Trophoblast cell (in vitro differentiated cells and primary cell): ENCODE measurements around the gene ATP5F1C. TPM values are rescaled to one million over a fixed set of nuclear protein-coding genes. Genes with fewer than 3 reads are reported as not detected.
"Not testable (repeated sequence)": the region's sequence is repeated elsewhere in the genome, so short reads cannot be mapped to it uniquely, and the experiment has no call there.

ENCODE experiments used
- DNase-seq, 2 donors: peaks; one replicate each; pipeline ENCODE4 v3.0.0-alpha.2; 2016
- H2AFZ ChIP-seq: 2 replicates; pipeline ENCODE4 v1.6.1; 2013; ENCODE audit warnings: low read length, moderate library complexity, mild to moderate bottlenecking; ENCODE audit not compliant: insufficient read depth, poor library complexity
- H2AK5ac ChIP-seq: 2 replicates; pipeline ENCODE4 v1.6.1; 2013; ENCODE audit warnings: mild to moderate bottlenecking, low read length
- H2BK120ac ChIP-seq: 2 replicates; pipeline ENCODE4 v1.6.1; 2013; ENCODE audit warnings: low read length, mild to moderate bottlenecking, moderate library complexity; ENCODE audit not compliant: insufficient read depth, poor library complexity
- H2BK12ac ChIP-seq: 2 replicates; pipeline ENCODE4 v1.6.1; 2013; ENCODE audit warnings: mild to moderate bottlenecking, low read length, moderate library complexity
- H2BK5ac ChIP-seq: 2 replicates; pipeline ENCODE4 v1.6.1; 2013; ENCODE audit warnings: low read length, low read depth, moderate library complexity, mild to moderate bottlenecking; ENCODE audit not compliant: poor library complexity
- H3K14ac ChIP-seq: 2 replicates; pipeline ENCODE4 v1.6.1; 2013; ENCODE audit warnings: mild to moderate bottlenecking, low read length
- H3K18ac ChIP-seq: 2 replicates; pipeline ENCODE4 v1.6.1; 2013; ENCODE audit warnings: mild to moderate bottlenecking, low read length
- H3K23ac ChIP-seq: 2 replicates; pipeline ENCODE4 v1.6.1; 2013; ENCODE audit warnings: low read length
- H3K27ac ChIP-seq: 2 replicates; pipeline ENCODE4 v1.5.1; 2013; ENCODE audit warnings: low read depth, mild to moderate bottlenecking, inconsistent platforms, low read length, moderate library complexity
- H3K27me3 ChIP-seq: 2 replicates; pipeline ENCODE4 v1.6.1; 2013; ENCODE audit warnings: inconsistent platforms, mild to moderate bottlenecking, low read length, moderate library complexity; ENCODE audit not compliant: insufficient read depth
- H3K36me3 ChIP-seq, 2 experiments: 1 replicate in 1 of 2; 2 replicates in 1 of 2; pipeline ENCODE4 v1.6.1; 2013; ENCODE audit warnings: low read length in 2 of 2, mild to moderate bottlenecking in 2 of 2, moderate library complexity in 1 of 2; ENCODE audit not compliant: insufficient read depth in 2 of 2, control insufficient read depth in 1 of 2
- H3K4ac ChIP-seq: 2 replicates; pipeline ENCODE4 v1.6.1; 2013; ENCODE audit warnings: low read depth, mild to moderate bottlenecking, low read length, moderate library complexity
- H3K4me1 ChIP-seq, 2 experiments: 1 replicate in 1 of 2; 2 replicates in 1 of 2; pipeline ENCODE4 v1.6.1; 2013; ENCODE audit warnings: low read length in 2 of 2, mild to moderate bottlenecking in 2 of 2, moderate library complexity in 1 of 2; ENCODE audit not compliant: insufficient read depth in 2 of 2, control insufficient read depth in 1 of 2
- H3K4me2 ChIP-seq: 2 replicates; pipeline ENCODE4 v1.6.1; 2013; ENCODE audit warnings: inconsistent platforms, mild to moderate bottlenecking, low read length, moderate library complexity
- H3K4me3 ChIP-seq: 2 replicates; pipeline ENCODE4 v1.5.1; 2013; ENCODE audit warnings: mild to moderate bottlenecking, low read depth, low read length, inconsistent platforms
- H3K79me1 ChIP-seq: one replicate; pipeline ENCODE4 v1.6.1; 2013; ENCODE audit warnings: low read length
- H3K79me2 ChIP-seq: 2 replicates; pipeline ENCODE4 v1.6.1; 2013; ENCODE audit warnings: low read length, mild to moderate bottlenecking; ENCODE audit not compliant: control insufficient read depth, insufficient read depth, poor library complexity
- H3K9ac ChIP-seq: 2 replicates; pipeline ENCODE4 v1.6.1; 2013; ENCODE audit warnings: mild to moderate bottlenecking, low read length
- H3K9me3 ChIP-seq: 2 replicates; pipeline ENCODE4 v1.6.1; 2013; ENCODE audit warnings: low read depth, mild to moderate bottlenecking, control low read depth, inconsistent platforms, low read length; ENCODE audit not compliant: insufficient read depth
- H4K12ac ChIP-seq: 2 replicates; pipeline ENCODE4 v1.6.1; 2013; ENCODE audit warnings: low read depth, mild to moderate bottlenecking, low read length, moderate library complexity
- H4K8ac ChIP-seq: 2 replicates; pipeline ENCODE4 v1.6.1; 2013; ENCODE audit warnings: low read depth, mild to moderate bottlenecking, low read length, moderate library complexity
- H4K91ac ChIP-seq: one replicate; pipeline ENCODE4 v1.6.1; 2013; ENCODE audit warnings: low read depth, mild to moderate bottlenecking, low read length, moderate library complexity
- WGBS: extraction: QIAGEN DNeasy Blood & Tissue Kit; methylation state at CpG from one replicate; pipeline ENCODE4 v1.1.7; 2013; ENCODE audit warnings: missing lambda C conversion rate; ENCODE audit not compliant: insufficient read length, insufficient coverage; ENCODE audit errors: extremely low coverage; 5-methylcytosine and 5-hydroxymethylcytosine counted together
- polyA plus RNA-seq: library from polyadenylated mRNA; stranded (reverse); fragments of 200-250 nt; gene quantifications from 2 replicates; pipeline ENCODE4 v1.2.3, GENCODE V29; 2013

ATP5F1C gene
- 405 and 412 TPM in 2 replicates for polyA plus RNA-seq

GRCh38 chr10:7787857-7788638 is at the start of gene ATP5F1C, which contains the start of gene KIN:
Gene ATP5F1C (plus strand): TSS chr10:7788177. CDS start chr10:7788208, 31 bp downstream.
Gene KIN (minus strand): TSS chr10:7787993. CDS start chr10:7787933, 60 bp downstream.
- Histone ChIP-seq H4K12ac (peak within 1 kb of the TSS; percentile 95), H3K27me3 (no peaks in the 10 kb centered on the region), H2BK120ac (peak within 1 kb of the TSS; percentile 86), H3K4ac (peak within 1 kb of the TSS; percentile 98), H2AFZ (peak within 1 kb of the TSS; percentile 90), H3K18ac (peak within 1 kb of the TSS; percentile 98), H3K4me1 (peaks cover 0 to 5% of the 10 kb centered on the region in 2 experiments), H3K14ac (peak within 1 kb of the TSS; percentile 97), H3K4me2 (peak within 1 kb of the TSS; percentile 92), H2BK12ac (no peak within 1 kb of the TSS), H3K9me3 (no peaks in the 10 kb centered on the region), H3K9ac (peak within 1 kb of the TSS; percentile 83), H3K79me1 (peaks cover 12% of the 10 kb centered on the region), H2AK5ac (peak within 1 kb of the TSS; percentile 91), H3K79me2 (peaks cover 19% of the 10 kb centered on the region), H4K91ac (peak within 1 kb of the TSS; percentile 94), H3K4me3 (peak within 1 kb of the TSS; percentile 94), H4K8ac (peak within 1 kb of the TSS; percentile 99), H3K27ac (peak within 1 kb of the TSS; percentile 48), H3K23ac (no peak within 1 kb of the TSS), H2BK5ac (peak within 1 kb of the TSS; percentile 89), H3K36me3 (peaks cover 0 to 6% of the 10 kb centered on the region in 2 experiments)
- peak; percentile 98 to 99 for DNase-seq
- no CpG with 5 or more reads among the region's 59 CpGs for WGBS

GRCh38 chr10:7738536-7739407 is 49.2 kb upstream of the ATP5F1C start:
- Histone ChIP-seq H3K4ac (no peak overlapping the region), H3K79me1 (no peaks in the 10 kb centered on the region), H2BK120ac (no peak overlapping the region), H4K12ac (no peak overlapping the region), H2AK5ac (no peak overlapping the region), H3K9ac (no peak overlapping the region), H3K4me1 (no peaks in the 10 kb centered on the region), H3K4me3 (no peak overlapping the region), H2BK5ac (no peak overlapping the region), H4K91ac (no peak overlapping the region), H3K4me2 (no peak overlapping the region), H3K14ac (no peak overlapping the region), H3K9me3 (no peaks in the 10 kb centered on the region), H3K79me2 (no peaks in the 10 kb centered on the region), H3K27me3 (no peaks in the 10 kb centered on the region), H3K36me3 (no peaks in the 10 kb centered on the region), H4K8ac (no peak overlapping the region), H3K18ac (no peak overlapping the region), H3K27ac (no peak overlapping the region), H2AFZ (no peak overlapping the region), H2BK12ac (no peak overlapping the region), H3K23ac (no peak overlapping the region)
- no CpG with 5 or more reads among the region's 20 CpGs for WGBS
- no peak for DNase-seq

- Histone ChIP-seq H3K4me3 (no peak overlapping the region), H3K23ac (no peak overlapping the region), H3K14ac (no peak overlapping the region), H4K91ac (no peak overlapping the region), H3K36me3 (no peaks in the 10 kb centered on the region), H3K79me1 (no peaks in the 10 kb centered on the region), H3K9ac (no peak overlapping the region), H3K9me3 (peaks cover 1% of the 10 kb centered on the region), H2BK12ac (no peak overlapping the region), H3K4me2 (no peak overlapping the region), H4K12ac (no peak overlapping the region), H3K27me3 (no peaks in the 10 kb centered on the region), H3K27ac (no peak overlapping the region), H2BK5ac (no peak overlapping the region), H3K4ac (no peak overlapping the region), H2AK5ac (no peak overlapping the region), H3K79me2 (no peaks in the 10 kb centered on the region), H2BK120ac (no peak overlapping the region), H4K8ac (no peak overlapping the region), H2AFZ (no peak overlapping the region), H3K4me1 (no peaks in the 10 kb centered on the region), H3K18ac (no peak overlapping the region)
- WGBS: no CpG with 5 or more reads among the region's 8 CpGs
- DNase-seq: no peak
Observed at GRCh38 chr10:7744307-7744706, 43.7 kb upstream of the ATP5F1C start.

- H4K91ac ChIP-seq, H3K27ac ChIP-seq: not testable (repeated sequence)
Observed at GRCh38 chr10:7748637-7749036, 39.3 kb upstream of the ATP5F1C start.

More at GRCh38 chr10:7748637-7749036, 39.3 kb upstream of the ATP5F1C start:
- not testable (repeated sequence) for H2BK5ac ChIP-seq, H3K27me3 ChIP-seq, H3K18ac ChIP-seq, H3K4me3 ChIP-seq, H3K36me3 ChIP-seq, H3K9me3 ChIP-seq, H3K23ac ChIP-seq, H2BK12ac ChIP-seq, H3K4me2 ChIP-seq, H3K14ac ChIP-seq, H4K8ac ChIP-seq, H3K9ac ChIP-seq, H4K12ac ChIP-seq, H2AFZ ChIP-seq, H2AK5ac ChIP-seq, H3K79me2 ChIP-seq, H3K4ac ChIP-seq, H2BK120ac ChIP-seq, H3K79me1 ChIP-seq, H3K4me1 ChIP-seq
- peak; percentile 14 to 41 for DNase-seq
- no CpG with 5 or more reads among the region's 7 CpGs for WGBS
